SU-DHL-6 (cell line): ENCODE data around the gene ADAMTS14.

ENCODE experiments used
- H2AFZ ChIP-seq: fragments of 200-600 bp; sonication (generic); 2 replicates; pipeline ENCODE4 v1.6.1; 2014; ENCODE audit warnings: low read depth, mild to moderate bottlenecking, moderate library complexity, mixed read lengths, antibody characterized with exemption, low read length; ENCODE audit not compliant: severe bottlenecking
- H3F3A ChIP-seq: fragments of 200-600 bp; shearing (Covaris generic); 2 replicates; pipeline ENCODE4 v1.6.0; 2016; ENCODE audit warnings: antibody characterized with exemption, mild to moderate bottlenecking; ENCODE audit not compliant: insufficient read depth
- H3K27ac ChIP-seq: fragments of 200-600 bp; sonication (generic); 2 replicates; pipeline ENCODE4 v1.5.1; 2016; ENCODE audit warnings: low read depth, mild to moderate bottlenecking, low read length, moderate library complexity, mixed read lengths
- H3K27me3 ChIP-seq: fragments of 200-600 bp; sonication (generic), shearing (Covaris generic); 2 replicates; pipeline ENCODE4 v1.6.0; 2014; ENCODE audit warnings: mild to moderate bottlenecking, low read length
- H3K36me3 ChIP-seq: fragments of 200-600 bp; sonication (generic); 2 replicates; pipeline ENCODE4 v1.6.1; 2014; ENCODE audit warnings: mild to moderate bottlenecking, low read length, mixed read lengths
- H3K4me2 ChIP-seq: fragments of 300-600, 200-600 bp; shearing (Covaris generic), sonication (generic); 2 replicates; pipeline ENCODE4 v1.6.0; 2014; ENCODE audit warnings: low read length, low read depth, mild to moderate bottlenecking; ENCODE audit not compliant: poor library complexity, severe bottlenecking
- H3K4me3 ChIP-seq: fragments of 200-600 bp; sonication (generic); 2 replicates; pipeline ENCODE4 v1.5.1; 2014; ENCODE audit warnings: antibody characterized with exemption, low read length, mild to moderate bottlenecking, mixed read lengths; ENCODE audit not compliant: insufficient read depth, poor library complexity, severe bottlenecking
- H3K79me2 ChIP-seq: fragments of 200-600 bp; sonication (generic); 2 replicates; pipeline ENCODE4 v1.6.1; 2014; ENCODE audit warnings: mild to moderate bottlenecking, low read length, moderate library complexity; ENCODE audit not compliant: insufficient read depth
- H3K9ac ChIP-seq: fragments of 200-600 bp; sonication (generic); 2 replicates; pipeline ENCODE4 v1.7.0; 2014; ENCODE audit warnings: mild to moderate bottlenecking, low read length
- H3K9me2 ChIP-seq: fragments of 200-600 bp; sonication (generic); replicated peaks from 2 replicates; pipeline ENCODE4 v1.6.1; 2014; ENCODE audit warnings: low read length; ENCODE audit not compliant: insufficient read depth
- H3K9me3 ChIP-seq: fragments of 200-600 bp; sonication (generic); 2 replicates; pipeline ENCODE4 v1.6.1; 2014; ENCODE audit warnings: low read length, mixed read lengths; ENCODE audit not compliant: insufficient read depth
- H4K20me1 ChIP-seq: fragments of 200-600 bp; sonication (generic); 2 replicates; pipeline ENCODE4 v1.6.1; 2014; ENCODE audit warnings: low read depth, mild to moderate bottlenecking, antibody characterized with exemption, low read length, moderate library complexity, mixed read lengths
- CTCF ChIP-seq: fragments of 200-600 bp; sonication (generic); IDR thresholded peaks from one replicate; pipeline ENCODE4 v1.5.1; 2017; ENCODE audit warnings: antibody characterized with exemption, mild to moderate bottlenecking, low read length, moderate library complexity; ENCODE audit not compliant: insufficient read depth, poor library complexity, severe bottlenecking
- EZH2phosphoT487 ChIP-seq: fragments of 200-600 bp; sonication (generic), shearing (Covaris generic); conservative IDR thresholded peaks from 2 replicates; pipeline ENCODE4 v1.6.1; 2018; ENCODE audit warnings: mild to moderate bottlenecking, antibody characterized with exemption, low read length, moderate library complexity, mixed read lengths

ADAMTS14 gene

GRCh38 chr10:70714951-70715350 lies 42.6 kb downstream of the ADAMTS14 start:
- Histone ChIP-seq H3K9ac (no peak overlapping the region), H3K27me3 (no peaks in the 10 kb centered on the region)

GRCh38 chr10:70715853-70716795 lies 43.8 kb downstream of the ADAMTS14 start:
- Histone ChIP-seq H2AFZ (no peak overlapping the region), H3K9ac (no peak overlapping the region), H3K27me3 (no peaks in the 10 kb centered on the region), H3F3A (no peaks in the 10 kb centered on the region), H3K4me2 (no peak overlapping the region), H3K4me3 (no peak overlapping the region), H3K36me3 (no peaks in the 10 kb centered on the region), H3K9me2 (no peaks in the 10 kb centered on the region), H3K27ac (no peak overlapping the region), H4K20me1 (no peaks in the 10 kb centered on the region), H3K79me2 (no peaks in the 10 kb centered on the region), H3K9me3 (no peaks in the 10 kb centered on the region)
- no peak for TF ChIP-seq EZH2phosphoT487

More at GRCh38 chr10:70714951-70715350, 42.6 kb downstream of the ADAMTS14 start:
- Histone ChIP-seq H3K9me3 (no peaks in the 10 kb centered on the region), H3K4me3 (no peak overlapping the region), H3F3A (no peaks in the 10 kb centered on the region), H3K9me2 (no peaks in the 10 kb centered on the region), H3K36me3 (no peaks in the 10 kb centered on the region), H4K20me1 (no peaks in the 10 kb centered on the region), H3K4me2 (no peak overlapping the region), H3K79me2 (no peaks in the 10 kb centered on the region), H3K27ac (no peak overlapping the region), H2AFZ (no peak overlapping the region)
- no peak for TF ChIP-seq CTCF

- Histone ChIP-seq H3K36me3 (no peaks in the 10 kb centered on the region), H4K20me1 (no peaks in the 10 kb centered on the region), H3K4me3 (no peak overlapping the region), H3K9ac (no peak overlapping the region), H3K79me2 (no peaks in the 10 kb centered on the region), H3K9me3 (no peaks in the 10 kb centered on the region), H3K27ac (no peak overlapping the region), H3K27me3 (no peaks in the 10 kb centered on the region), H3K4me2 (no peak overlapping the region), H3F3A (no peaks in the 10 kb centered on the region), H3K9me2 (no peaks in the 10 kb centered on the region), H2AFZ (no peak overlapping the region)
- TF ChIP-seq EZH2phosphoT487 (no peak), CTCF (no peak)
These were observed 50.6 kb downstream of the ADAMTS14 start for GRCh38 chr10:70722820-70723424.

GRCh38 chr10:70723771-70724170 lies 51.5 kb downstream of the ADAMTS14 start:
- Histone ChIP-seq H3F3A (no peaks in the 10 kb centered on the region), H3K79me2 (no peaks in the 10 kb centered on the region), H3K9me2 (no peaks in the 10 kb centered on the region), H3K4me2 (no peak overlapping the region), H3K27ac (no peak overlapping the region), H2AFZ (no peak overlapping the region), H3K9me3 (no peaks in the 10 kb centered on the region), H4K20me1 (no peaks in the 10 kb centered on the region), H3K4me3 (no peak overlapping the region), H3K9ac (no peak overlapping the region), H3K36me3 (no peaks in the 10 kb centered on the region), H3K27me3 (no peaks in the 10 kb centered on the region)
- TF ChIP-seq EZH2phosphoT487 (no peak), CTCF (no peak)
